Measurements from ENCODE around the gene EEF1G.

EEF1G gene

DNA sequence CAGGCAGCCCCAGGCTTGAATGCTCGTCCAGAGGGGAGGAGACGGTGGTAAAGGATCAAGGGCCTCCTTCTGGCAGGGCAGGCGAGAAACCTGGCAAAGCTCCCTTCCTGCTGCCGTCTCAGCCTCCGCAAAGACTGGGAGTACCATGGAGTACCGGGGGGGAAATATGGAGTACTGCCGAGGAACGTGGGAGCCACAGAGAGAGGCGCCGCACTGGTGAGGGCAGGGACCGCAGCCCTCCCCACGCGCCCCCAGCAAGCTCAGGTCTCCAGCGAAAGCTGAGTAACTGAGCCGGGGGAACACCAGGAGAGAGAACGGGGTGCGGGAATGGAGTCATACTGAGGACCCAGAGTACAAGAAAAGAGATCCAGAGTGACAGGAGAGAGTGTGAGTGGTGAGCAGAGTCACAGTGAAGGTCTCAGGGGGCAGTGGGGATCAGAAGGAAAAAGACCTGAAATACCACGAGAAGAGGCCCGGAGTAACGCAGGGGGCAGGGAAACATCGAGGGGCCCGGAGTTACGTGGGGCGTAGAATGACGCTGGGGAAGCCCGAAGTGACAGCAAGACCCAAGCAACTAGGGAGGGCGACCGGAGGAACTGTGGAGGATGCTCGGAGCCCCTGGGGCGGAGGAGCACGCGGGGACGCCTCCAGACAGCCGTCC lies 38.1 kb upstream of the EEF1G start:
- Histone ChIP-seq H3K4me3 (ENCODE audit: low read depth in 1 of 2, low read length in 2 of 2) (peak overlapping the region; percentile 39 to 89), H3K36me3 (ENCODE audit: insufficient read depth, low read length) (peaks cover 24% of the 10 kb centered on the region), H3K27ac (ENCODE audit: low read depth, low read length) (peak overlapping the region; percentile 92), H3K9ac (ENCODE audit: low read length) (peak overlapping the region; percentile 90), H3K27me3 (ENCODE audit: control insufficient read depth in 1 of 2, insufficient read depth in 2 of 2, low read length in 2 of 2) (no peaks in the 10 kb centered on the region), H3K4me1 (ENCODE audit: insufficient read depth, low read length) (peaks cover 20% of the 10 kb centered on the region), H3K9me3 (ENCODE audit: low read length) (no peaks in the 10 kb centered on the region)

DNA sequence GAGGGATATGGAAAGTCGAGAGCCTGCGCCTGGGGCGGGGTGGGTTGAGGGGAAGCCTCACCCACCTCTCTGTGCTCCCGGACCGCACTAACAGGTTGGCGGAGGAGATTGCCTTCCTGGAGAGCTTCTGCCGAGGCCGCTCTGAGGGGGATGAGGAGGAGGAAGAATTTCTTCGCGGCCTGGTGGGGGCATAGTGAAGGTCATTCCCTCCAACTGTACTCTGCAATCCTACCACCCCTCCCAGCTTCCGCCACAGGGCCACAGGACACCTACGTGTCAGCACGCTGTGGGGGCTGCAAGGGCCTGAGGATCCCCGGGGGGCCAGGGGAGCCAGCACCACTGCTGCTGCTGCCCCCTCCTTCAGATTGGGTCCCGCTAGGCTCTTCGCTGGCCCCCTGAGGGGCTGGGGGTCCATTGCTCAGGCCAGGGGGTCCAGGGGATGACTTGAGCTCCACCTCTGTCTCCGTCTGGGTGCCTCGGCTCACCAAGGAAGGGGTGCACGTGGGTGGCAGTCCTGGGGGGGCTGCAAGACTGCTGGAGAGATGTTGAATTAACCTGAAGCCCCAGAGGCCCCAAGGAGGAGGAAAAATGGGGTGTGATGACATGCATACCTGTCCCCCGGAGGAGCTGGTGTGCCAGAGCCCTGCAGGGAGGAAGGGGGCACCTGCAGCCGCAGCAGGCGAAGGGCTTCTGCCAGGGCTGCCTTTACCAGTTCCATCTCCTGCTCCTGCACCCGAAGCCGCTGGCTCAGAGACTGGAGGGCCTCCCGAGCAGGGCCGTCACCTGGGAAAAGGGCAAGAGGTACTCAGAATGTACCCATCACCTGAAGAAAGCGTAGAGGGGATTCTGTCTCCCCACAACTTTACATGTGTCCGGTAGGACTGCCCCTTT lies 37.4 kb upstream of the EEF1G start:
- peak overlapping the region; percentile 92 for H3K27ac ChIP-seq (ENCODE audit: low read depth, low read length)
- peaks cover 20% of the 10 kb centered on the region for H3K4me1 ChIP-seq (ENCODE audit: insufficient read depth, low read length)

DNA sequence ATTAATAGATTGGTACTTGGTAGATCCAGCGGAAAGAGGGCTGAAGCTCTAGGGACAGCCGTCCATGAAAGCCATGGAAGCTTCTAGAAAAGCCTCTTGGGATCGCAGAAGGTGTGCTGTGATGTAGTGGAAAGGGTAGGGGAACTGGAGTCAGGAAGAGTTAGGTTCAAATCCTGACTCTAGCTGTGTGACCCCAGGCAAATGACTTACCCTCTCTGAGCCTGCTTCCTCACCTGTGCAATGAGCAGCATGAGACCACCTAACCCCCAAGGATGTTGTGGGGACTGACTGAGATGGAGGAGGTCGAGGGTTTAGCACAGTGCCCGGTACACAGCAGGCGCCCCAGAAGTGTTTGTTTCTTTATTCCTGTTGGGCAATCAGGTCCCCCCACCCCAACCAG lies 36.7 kb upstream of the EEF1G start:
- Histone ChIP-seq H3K36me3 (ENCODE audit: insufficient read depth, low read length) (peaks cover 18% of the 10 kb centered on the region), H3K9ac (ENCODE audit: low read length) (no peak overlapping the region), H3K27me3 (ENCODE audit: control insufficient read depth in 1 of 2, insufficient read depth in 2 of 2, low read length in 2 of 2) (no peaks in the 10 kb centered on the region), H3K4me3 (ENCODE audit: low read depth in 1 of 2, low read length in 2 of 2) (no peak overlapping the region), H3K4me1 (ENCODE audit: insufficient read depth, low read length) (peaks cover 20% of the 10 kb centered on the region), H3K27ac (ENCODE audit: low read depth, low read length) (no peak overlapping the region), H3K9me3 (ENCODE audit: low read length) (no peaks in the 10 kb centered on the region)

More for the DNA sequence above, 37.4 kb upstream of the EEF1G start:
- H3K9ac ChIP-seq (ENCODE audit: low read length): peak overlapping the region; percentile 90
- peak overlapping the region; percentile 39 to 89 for H3K4me3 ChIP-seq (ENCODE audit: low read depth in 1 of 2, low read length in 2 of 2)
- no peaks in the 10 kb centered on the region for H3K9me3 ChIP-seq (ENCODE audit: low read length)
- H3K27me3 ChIP-seq (ENCODE audit: control insufficient read depth in 1 of 2, insufficient read depth in 2 of 2, low read length in 2 of 2): no peaks in the 10 kb centered on the region
- H3K36me3 ChIP-seq (ENCODE audit: insufficient read depth, low read length): peaks cover 20% of the 10 kb centered on the region

DNA sequence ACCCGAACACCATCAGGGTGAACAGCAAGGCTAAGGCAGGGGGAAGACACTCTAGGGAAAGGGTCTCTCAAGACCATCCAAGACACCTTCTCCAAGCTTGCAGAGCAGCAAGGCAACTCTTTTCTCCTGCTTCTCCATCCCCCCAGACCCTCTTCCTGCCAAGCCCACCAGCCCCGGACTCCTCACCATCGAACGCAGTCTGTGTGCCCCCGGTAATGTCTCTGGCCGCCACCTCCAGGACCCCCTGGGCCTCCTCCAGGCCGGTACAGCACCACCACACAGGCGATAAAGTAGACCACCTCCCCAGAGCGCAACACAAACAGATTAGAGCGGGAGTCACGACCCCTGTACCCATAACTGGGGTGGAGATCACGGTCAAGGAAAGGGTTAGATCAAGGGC lies 35.1 kb upstream of the EEF1G start:
- Histone ChIP-seq H3K4me1 (ENCODE audit: insufficient read depth, low read length) (peaks cover 20% of the 10 kb centered on the region), H3K36me3 (ENCODE audit: insufficient read depth, low read length) (peaks cover 21% of the 10 kb centered on the region), H3K4me3 (ENCODE audit: low read depth in 1 of 2, low read length in 2 of 2) (no peak overlapping the region), H3K9me3 (ENCODE audit: low read length) (no peaks in the 10 kb centered on the region), H3K27me3 (ENCODE audit: control insufficient read depth in 1 of 2, insufficient read depth in 2 of 2, low read length in 2 of 2) (no peaks in the 10 kb centered on the region), H3K9ac (ENCODE audit: low read length) (no peak overlapping the region), H3K27ac (ENCODE audit: low read depth, low read length) (no peak overlapping the region)

DNA sequence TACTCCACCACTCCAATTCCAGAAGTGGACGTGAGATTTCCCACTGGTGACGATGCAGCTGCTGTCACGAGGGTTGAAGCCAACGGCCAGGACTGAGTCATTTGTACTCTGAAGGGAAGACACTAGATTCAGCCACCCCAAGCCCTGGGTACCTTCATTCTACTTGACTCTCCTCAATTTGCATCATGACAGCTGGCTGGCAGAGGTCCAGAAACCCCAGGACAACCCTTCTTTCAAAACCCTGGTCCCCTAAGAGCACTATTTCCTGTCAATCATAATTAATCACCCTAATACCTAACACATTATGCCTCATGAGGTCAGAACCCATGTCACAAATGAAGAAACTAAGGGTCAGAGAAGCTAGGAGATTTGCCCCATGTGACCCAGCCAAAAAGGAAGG lies 34.0 kb upstream of the EEF1G start:
- H3K36me3 ChIP-seq (ENCODE audit: insufficient read depth, low read length): peaks cover 21% of the 10 kb centered on the region
- H3K27ac ChIP-seq (ENCODE audit: low read depth, low read length): no peak overlapping the region
- H3K4me3 ChIP-seq (ENCODE audit: low read depth in 1 of 2, low read length in 2 of 2): no peak overlapping the region
- H3K9me3 ChIP-seq (ENCODE audit: low read length): no peaks in the 10 kb centered on the region
- no peaks in the 10 kb centered on the region for H3K27me3 ChIP-seq (ENCODE audit: control insufficient read depth in 1 of 2, insufficient read depth in 2 of 2, low read length in 2 of 2)
- peaks cover 21% of the 10 kb centered on the region for H3K4me1 ChIP-seq (ENCODE audit: insufficient read depth, low read length)
- H3K9ac ChIP-seq (ENCODE audit: low read length): no peak overlapping the region

DNA sequence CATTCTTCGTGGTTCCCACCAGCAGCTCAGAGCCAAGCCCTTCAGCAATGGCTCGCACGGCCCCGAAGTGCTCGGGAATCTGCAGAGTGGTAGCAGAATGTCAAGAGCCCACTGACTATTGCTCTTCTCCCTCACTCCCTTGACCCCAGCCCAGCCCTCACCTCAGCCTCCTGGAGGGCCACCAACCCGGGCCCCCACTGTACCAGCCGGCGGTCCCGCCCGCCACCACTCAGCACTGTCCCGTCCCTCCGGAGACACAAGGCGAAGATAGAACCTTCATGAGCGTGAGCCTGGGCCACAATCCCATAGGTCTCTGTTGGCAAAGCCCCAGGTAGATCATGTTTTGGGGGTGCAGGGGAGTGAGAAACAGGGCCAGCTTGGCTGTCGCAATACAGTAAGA lies 32.2 kb upstream of the EEF1G start:
- H3K36me3 ChIP-seq (ENCODE audit: insufficient read depth, low read length): peaks cover 21% of the 10 kb centered on the region
- no peaks in the 10 kb centered on the region for H3K27me3 ChIP-seq (ENCODE audit: control insufficient read depth in 1 of 2, insufficient read depth in 2 of 2, low read length in 2 of 2)
- no peaks in the 10 kb centered on the region for H3K9me3 ChIP-seq (ENCODE audit: low read length)
- no peak overlapping the region for H3K4me3 ChIP-seq (ENCODE audit: low read depth in 1 of 2, low read length in 2 of 2)
- H3K4me1 ChIP-seq (ENCODE audit: insufficient read depth, low read length): peaks cover 10% of the 10 kb centered on the region
- H3K9ac ChIP-seq (ENCODE audit: low read length): no peak overlapping the region
- H3K27ac ChIP-seq (ENCODE audit: low read depth, low read length): no peak overlapping the region

DNA sequence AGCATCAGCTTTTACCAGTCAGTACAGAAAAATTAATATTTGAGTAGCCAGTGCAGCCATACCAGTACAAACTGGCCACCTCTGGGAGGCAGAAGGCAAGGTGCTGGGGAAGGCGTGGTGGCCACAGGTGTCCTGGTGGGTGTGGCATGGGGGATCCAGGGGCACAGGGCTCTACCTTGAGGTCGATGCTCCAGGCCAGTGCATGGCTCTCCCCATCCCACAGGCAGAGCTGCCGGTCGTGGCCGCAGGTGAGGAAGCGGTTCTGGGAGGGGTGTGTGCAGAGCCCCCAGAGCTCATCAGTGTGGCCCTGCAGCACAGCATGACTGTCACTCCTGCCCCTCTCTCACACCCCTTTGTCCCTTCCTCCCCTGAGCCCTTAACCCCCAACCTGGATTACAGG lies 31.8 kb upstream of the EEF1G start:
- H3K9ac ChIP-seq (ENCODE audit: low read length): no peak overlapping the region
- H3K9me3 ChIP-seq (ENCODE audit: low read length): no peaks in the 10 kb centered on the region
- no peak overlapping the region for H3K4me3 ChIP-seq (ENCODE audit: low read depth in 1 of 2, low read length in 2 of 2)
- H3K27ac ChIP-seq (ENCODE audit: low read depth, low read length): no peak overlapping the region
- H3K36me3 ChIP-seq (ENCODE audit: insufficient read depth, low read length): peaks cover 21% of the 10 kb centered on the region
- no peaks in the 10 kb centered on the region for H3K27me3 ChIP-seq (ENCODE audit: control insufficient read depth in 1 of 2, insufficient read depth in 2 of 2, low read length in 2 of 2)
- H3K4me1 ChIP-seq (ENCODE audit: insufficient read depth, low read length): peaks cover 11% of the 10 kb centered on the region

DNA sequence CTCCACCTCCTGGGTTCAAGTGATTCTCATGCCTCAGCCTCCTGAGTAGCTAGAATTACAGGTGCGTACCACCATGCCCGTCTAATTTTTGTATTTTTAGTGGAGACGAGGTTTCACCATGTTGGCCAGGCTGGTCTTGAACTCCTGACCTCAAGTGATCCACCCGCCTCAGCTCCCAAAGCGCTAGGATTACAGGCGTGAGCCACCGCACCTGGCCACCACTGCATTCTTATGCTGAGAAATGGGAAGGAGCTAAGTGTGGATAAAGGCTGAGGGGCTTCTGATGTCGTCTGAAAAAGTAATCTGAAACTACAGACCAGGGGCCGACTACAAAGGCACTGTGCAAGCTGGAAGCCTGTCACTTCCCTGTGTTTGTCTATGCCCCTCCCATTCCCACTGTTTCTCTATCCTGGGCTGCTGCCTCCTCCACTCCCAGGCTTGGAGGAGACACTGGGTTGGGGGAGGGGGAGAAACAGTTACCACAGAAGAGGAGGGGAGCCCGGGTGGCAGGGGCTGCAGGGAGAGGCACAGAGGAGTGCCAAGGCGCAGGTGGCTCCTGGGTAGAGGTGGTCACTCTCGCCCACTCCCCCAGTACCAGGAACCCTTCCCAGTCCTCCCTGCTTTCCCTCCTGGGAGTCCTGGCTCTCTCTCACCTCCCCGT lies 30.9 kb upstream of the EEF1G start:
- Histone ChIP-seq H3K36me3 (ENCODE audit: insufficient read depth, low read length) (peaks cover 29% of the 10 kb centered on the region), H3K27ac (ENCODE audit: low read depth, low read length) (no peak overlapping the region)

DNA sequence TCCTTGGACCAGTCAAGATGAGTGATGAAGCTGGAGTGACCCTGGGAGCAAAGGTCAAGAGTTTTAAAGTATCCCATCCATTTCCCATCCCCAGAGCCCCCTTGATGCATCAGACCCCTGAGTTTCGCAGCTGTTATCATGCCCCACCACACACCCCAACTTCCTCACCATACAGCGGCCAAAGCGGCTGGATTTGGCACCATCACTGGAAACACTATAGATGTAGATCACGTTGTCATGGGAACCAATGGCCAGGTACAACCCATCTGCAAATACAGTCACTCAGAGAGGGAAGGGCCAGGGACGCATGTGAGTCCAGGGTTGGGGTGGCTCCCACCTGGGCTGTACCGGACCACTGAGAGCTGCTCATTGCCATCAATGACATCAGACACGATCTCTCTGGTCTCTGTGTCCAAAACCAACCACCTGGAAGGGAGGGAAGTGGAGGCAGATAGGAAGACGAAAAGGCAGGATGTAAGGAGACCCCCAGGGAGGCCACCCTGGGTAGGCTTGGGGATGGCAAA lies 30.1 kb upstream of the EEF1G start:
- Histone ChIP-seq H3K27ac (ENCODE audit: low read depth, low read length) (no peak overlapping the region), H3K9ac (ENCODE audit: low read length) (no peak overlapping the region), H3K27me3 (ENCODE audit: control insufficient read depth in 1 of 2, insufficient read depth in 2 of 2, low read length in 2 of 2) (no peaks in the 10 kb centered on the region), H3K9me3 (ENCODE audit: low read length) (no peaks in the 10 kb centered on the region), H3K4me3 (ENCODE audit: low read depth in 1 of 2, low read length in 2 of 2) (no peak overlapping the region), H3K36me3 (ENCODE audit: insufficient read depth, low read length) (peaks cover 29% of the 10 kb centered on the region), H3K4me1 (ENCODE audit: insufficient read depth, low read length) (peaks cover 27% of the 10 kb centered on the region)

More for the DNA sequence above, 30.9 kb upstream of the EEF1G start:
- no peaks in the 10 kb centered on the region for H3K9me3 ChIP-seq (ENCODE audit: low read length)
- no peak overlapping the region for H3K4me3 ChIP-seq (ENCODE audit: low read depth in 1 of 2, low read length in 2 of 2)
- H3K27me3 ChIP-seq (ENCODE audit: control insufficient read depth in 1 of 2, insufficient read depth in 2 of 2, low read length in 2 of 2): no peaks in the 10 kb centered on the region
- no peak overlapping the region for H3K9ac ChIP-seq (ENCODE audit: low read length)
- peaks cover 20% of the 10 kb centered on the region for H3K4me1 ChIP-seq (ENCODE audit: insufficient read depth, low read length)

DNA sequence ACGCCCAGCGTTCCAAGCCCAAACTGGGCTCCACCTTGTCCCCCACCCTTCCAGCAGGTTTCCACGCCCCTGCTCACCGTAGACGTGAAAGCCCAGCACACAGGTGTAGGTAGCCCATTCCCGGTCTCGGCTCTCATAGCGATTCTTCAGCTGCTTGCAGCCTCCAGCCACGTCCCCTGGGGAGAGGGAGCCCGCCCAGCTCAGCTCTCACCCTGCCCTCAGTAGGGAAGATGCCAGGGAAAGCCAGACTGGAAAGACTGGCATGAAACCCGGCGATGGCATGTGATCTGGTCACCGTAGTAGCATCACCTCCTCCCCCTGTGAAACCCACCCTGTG lies 29.3 kb upstream of the EEF1G start:
- Histone ChIP-seq H3K9ac (ENCODE audit: low read length) (no peak overlapping the region), H3K4me1 (ENCODE audit: insufficient read depth, low read length) (peaks cover 31% of the 10 kb centered on the region), H3K27me3 (ENCODE audit: control insufficient read depth in 1 of 2, insufficient read depth in 2 of 2, low read length in 2 of 2) (no peaks in the 10 kb centered on the region), H3K27ac (ENCODE audit: low read depth, low read length) (peak overlapping the region; percentile 93), H3K36me3 (ENCODE audit: insufficient read depth, low read length) (peaks cover 35% of the 10 kb centered on the region), H3K9me3 (ENCODE audit: low read length) (no peaks in the 10 kb centered on the region), H3K4me3 (ENCODE audit: low read depth in 1 of 2, low read length in 2 of 2) (peak overlapping the region; percentile 59 to 83)

Data from muscle layer of colon (tissue), 2 donors.